DMS53 (cell line): ENCODE results near the gene SLC27A4.

Experiments
- DNase-seq: peaks from one replicate; lab custom pipeline; 2025; lab: John Stamatoyannopoulos, UW

The SLC27A4 gene

DNA sequence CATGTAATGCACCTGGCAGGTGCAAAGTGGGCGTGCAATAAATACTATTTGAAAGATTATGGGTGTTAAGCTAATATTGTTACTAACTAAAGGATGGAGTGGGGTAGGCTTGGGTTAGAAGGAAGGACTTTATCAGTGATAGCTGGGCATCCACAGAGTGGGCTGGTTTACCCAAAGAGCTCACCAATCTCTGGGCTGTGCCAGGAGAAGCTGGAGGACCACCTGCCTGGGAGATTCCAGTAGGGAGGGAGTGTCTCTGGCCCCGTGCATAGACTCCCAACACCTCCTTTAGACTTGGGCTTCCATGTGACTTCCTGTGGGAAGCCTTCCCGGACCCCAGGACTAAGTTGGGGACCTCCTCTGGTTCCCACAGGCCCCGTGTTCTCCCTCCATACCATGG is 25.2 kb downstream of the SLC27A4 start:
- no peak for DNase-seq

DNA sequence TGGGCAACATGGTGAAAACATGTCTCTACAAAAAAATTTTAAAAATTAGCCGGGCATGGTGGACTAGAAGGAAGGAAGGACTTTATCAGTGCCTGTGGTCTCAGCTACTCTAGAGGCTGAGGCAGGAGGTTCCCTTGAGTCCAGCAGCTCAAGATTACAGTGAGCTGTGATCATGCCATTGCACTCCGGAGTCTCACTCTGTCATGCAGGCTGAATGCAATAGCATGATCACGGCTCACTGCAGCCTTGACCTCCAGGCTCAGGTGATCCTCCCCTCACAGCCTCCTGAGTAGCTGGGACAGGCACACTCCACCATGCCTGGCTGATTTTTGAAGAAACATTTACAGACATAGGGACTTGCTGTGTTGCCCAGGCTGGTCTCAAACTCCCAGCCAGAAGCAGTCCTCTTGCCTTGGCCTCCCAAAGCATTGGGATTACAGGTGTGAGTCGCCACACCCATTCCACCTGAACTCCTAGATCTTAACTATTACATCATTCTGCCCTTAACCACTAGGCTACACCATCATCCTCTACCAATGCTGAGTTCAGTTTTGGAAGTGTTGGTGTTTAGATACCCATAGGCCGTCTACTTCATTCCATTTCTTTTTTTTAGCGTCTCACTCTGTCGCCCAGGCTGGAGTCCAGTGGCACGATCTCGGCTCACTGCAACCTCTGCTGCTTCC is 28.8 kb downstream of the SLC27A4 start:
- DNase-seq, result no peak

DNA sequence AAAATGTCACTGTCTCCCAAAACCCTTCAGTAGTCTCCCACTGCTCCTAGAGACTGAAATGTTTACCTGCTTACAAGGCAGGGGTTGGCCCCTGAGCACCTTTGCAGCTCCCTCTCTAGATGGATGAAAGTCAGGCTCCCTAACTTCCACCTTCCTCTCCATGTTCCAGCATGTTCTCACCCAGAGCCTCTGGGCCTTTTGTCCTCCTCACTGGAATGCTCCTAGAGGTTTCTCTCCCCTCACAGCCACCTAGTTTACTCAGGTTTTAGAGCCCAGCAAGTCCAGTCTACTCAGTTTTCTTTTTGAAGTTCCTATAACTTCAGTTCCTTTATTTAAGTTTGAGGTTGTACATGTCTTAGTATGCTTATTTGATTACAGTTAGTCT is 30.0 kb downstream of the SLC27A4 start:
- DNase-seq, result peak; percentile 50

DNA sequence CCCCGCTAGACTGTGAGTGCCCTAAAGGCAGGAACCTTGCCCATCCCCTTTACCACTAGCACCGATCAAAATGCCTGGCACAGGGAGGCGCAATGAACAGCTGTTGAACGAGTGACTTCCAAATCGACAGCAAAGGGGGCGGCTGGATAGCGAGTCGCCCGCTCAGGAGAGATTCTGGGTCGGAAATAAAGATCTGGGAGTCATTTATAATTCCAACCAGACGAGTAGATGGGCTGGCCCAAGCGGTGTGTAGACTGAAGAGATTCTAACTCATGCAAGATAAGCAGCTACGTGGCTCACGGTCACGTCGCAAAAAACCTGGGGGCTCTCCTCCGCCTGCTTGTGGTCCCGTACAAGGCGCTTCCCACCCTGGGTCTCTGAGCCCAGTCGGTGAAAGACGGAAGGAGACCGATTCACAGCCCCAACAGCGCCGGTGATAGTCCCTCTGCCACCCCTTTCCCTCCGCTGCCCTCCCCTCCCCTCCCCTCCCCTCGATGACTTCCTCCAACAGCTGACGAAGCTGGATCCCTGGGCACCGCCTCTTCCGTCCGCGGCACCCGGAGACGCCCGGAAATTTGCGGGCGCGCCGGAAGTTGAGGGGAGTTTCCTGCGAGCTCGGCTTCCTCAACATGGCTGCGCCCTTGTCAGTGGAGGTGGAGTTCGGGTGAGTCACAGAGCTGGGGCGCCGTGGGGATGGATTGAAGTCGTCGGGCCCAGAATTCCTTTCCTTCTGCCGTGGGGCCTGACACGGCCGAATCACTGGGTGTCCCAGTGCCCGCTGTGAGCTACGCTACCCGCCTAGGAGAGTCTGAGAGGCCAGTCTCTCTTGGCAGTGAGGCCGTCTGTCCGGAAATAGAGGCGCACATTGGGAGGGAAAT is 30.7 kb downstream of the SLC27A4 start, which contains the start of gene URM1:
TSS of gene URM1 (plus strand) at position 623 of the 878 bp plus-strand sequence. CDS start at position 630, 7 bp downstream.
- DNase-seq, result peak; percentile 98

DNA sequence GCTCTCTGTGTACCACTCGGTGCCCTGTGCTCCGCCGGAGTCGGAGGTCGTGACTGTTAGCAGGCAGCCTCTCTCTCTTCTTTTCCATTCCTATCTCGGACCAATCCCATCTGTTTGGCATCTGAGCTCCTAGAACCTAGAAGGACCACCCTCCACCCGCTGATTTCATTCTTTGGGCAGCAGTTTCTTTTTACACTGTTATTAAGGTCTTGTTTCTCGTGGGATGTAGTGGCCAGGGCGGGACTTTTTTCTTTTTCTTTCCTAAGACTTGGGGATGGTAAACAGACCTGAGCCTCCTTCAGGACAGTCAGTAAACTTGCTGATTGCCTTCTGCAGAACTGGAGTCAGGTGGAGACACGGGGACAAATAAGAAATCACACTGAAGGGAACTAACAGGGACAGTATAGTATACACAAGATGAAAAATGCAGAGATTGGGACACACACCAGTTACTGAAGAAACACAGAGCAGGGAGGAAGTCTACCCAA is 31.3 kb downstream of the SLC27A4 start:
- DNase-seq, result no peak

DNA sequence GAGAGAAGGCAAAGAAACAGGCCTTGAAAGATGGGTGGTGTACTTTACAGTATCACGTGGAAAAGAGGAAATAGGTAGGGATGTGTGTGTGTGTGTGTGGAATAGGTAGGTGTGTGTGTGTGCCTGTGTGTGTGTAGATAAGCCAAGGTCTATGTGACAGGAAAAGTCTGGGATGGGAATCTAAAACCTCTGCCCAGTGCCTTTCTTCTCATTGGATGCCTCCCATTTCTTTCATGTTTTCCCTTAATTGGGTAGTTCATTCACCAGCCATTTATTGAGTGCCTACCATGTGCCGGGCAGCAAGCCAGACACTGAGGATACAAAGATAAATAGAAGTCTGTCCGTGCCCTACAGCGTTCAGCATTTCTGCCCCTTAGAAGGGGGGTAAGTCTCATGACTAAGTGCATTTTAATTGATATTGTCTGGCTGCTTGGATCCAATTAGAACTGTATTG is 31.9 kb downstream of the SLC27A4 start:
- peak; percentile 26 for DNase-seq

DNA sequence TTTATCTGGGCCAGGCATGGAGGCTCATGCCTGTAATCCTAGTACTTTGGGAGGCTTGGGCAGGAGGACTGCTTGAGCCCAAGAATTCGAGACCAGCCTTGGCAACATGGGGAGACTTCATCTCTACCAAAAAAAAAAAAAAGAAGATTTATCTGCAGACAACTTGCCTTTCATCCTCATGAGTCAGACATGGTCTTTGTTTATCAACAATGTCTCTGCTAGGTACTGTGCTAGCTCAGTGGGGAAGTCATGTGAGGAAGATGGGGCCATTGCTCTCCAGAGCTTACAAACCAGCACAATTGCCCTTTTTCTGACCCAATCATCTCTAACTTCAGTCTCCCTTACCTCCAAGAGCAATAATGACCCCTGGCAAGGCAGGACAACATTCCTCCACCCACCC is 32.5 kb downstream of the SLC27A4 start:
- no peak for DNase-seq

DNA sequence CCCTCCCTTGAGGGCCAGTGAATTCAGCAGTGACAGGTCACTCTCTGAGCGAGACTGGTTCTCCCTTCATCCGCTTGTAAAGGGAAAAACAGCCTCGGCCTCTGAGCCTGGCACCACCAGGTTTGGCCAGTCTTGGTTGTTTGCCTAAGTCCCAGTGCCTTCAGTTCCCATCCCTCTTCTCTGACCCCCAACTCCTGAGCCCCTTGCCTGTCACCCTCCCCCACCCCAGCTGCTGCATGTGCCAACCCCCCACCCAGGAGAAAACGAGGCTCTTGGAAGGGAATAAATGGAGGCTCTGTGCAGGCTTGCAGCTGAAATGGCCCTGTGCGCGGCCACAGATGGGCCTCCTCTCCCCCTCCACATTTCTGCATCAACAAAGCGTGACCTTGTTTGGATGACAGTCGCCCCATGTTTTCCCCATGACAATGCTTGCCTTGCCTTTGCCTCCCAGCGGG is 33.9 kb downstream of the SLC27A4 start:
- DNase-seq, result no peak

DNA sequence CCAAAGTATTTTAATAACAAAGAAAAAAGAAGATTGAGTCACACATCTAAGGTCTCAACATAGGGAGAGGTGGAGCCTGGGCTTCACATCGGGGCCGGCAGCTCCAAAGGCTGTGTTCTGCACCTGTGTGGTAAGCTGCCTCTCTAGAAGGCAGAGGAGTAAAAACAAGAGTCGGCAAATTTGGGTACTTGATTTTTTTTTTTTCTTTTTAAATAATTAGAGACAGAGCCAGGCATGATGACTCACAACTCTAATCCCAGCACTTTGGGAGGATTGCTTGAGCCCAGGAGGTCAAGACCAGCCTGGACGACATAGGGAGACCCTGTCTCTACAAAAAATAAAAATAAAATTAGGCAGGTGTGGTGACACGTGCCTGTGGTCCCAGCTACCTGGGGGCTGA is 35.5 kb downstream of the SLC27A4 start:
- DNase-seq, result no peak

DNA sequence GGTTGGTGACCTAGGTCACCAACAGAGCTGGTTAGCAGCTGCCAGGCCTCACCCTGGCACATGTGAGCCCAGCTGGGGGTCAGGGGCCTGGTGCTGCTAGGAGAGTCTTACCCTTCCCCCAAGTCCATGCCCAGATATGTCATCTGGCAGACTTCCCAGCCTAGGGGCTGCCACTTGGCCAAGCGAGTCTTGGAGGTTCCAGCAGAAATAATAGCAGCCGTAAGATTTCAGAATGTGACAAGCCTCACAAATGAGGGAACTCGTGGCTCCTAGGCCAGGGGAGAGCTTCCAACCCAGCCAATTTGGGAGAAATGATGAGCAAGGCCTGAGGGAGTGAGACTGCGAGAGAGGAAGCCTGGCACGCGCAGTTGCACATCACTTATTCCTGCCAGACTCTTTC is 41.9 kb downstream of the SLC27A4 start:
- no peak for DNase-seq

DNA sequence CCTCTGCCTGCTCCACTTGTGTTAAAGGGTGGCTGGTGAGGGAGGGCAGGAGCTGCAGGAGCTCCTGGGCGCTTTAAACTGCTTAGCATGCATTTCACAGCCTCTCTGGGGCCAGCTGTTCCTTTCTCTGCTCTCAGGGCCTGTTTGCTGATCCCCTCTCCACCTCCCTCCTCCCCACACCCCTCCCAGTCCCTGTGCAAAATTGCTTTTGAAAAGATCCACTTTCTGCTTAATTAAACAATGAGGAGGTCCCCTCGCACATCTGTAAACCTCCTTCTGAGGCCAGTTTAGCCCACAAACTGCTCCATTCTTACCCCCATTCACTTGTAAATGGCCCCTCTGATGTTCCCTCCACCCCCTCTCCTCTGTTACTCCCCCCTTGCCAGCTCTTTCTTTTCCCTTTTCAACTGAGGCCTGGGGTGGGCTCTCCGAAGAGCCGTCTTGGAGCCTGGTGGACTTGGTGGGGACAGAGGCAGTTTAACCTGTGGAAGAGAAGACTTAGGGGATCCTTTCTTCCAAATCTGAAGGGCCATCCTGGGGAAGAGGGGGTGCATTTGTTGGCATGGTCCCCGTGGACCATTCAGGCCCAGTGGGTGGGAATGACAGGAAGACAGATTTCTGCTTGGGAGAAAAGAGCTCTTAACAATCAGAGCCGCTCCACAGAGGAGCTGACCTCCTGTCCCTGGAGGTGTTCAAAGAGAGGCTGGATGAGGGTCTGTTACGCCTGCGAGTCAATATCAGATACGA is 42.9 kb downstream of the SLC27A4 start:
- no peak for DNase-seq

DNA sequence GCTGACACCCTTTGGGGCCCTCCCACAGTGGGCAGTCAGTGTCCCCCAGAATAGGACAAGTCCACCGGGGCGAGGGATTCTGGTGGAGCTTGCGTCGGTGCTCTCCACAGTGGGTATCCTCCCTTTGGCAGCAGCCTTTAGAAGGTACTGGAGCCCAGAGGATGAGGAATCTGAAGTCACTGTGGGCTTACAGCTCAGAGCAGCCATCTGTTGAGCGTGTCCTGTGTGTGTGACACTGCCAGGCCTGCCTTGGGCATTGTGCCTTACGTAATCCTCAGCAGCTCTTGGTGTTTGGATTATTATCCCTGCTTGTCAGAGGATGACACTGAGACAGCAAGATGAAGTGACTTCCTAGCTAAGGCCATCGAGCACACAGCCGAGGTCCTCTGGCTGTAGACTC is 43.5 kb downstream of the SLC27A4 start:
- no peak for DNase-seq

DNA sequence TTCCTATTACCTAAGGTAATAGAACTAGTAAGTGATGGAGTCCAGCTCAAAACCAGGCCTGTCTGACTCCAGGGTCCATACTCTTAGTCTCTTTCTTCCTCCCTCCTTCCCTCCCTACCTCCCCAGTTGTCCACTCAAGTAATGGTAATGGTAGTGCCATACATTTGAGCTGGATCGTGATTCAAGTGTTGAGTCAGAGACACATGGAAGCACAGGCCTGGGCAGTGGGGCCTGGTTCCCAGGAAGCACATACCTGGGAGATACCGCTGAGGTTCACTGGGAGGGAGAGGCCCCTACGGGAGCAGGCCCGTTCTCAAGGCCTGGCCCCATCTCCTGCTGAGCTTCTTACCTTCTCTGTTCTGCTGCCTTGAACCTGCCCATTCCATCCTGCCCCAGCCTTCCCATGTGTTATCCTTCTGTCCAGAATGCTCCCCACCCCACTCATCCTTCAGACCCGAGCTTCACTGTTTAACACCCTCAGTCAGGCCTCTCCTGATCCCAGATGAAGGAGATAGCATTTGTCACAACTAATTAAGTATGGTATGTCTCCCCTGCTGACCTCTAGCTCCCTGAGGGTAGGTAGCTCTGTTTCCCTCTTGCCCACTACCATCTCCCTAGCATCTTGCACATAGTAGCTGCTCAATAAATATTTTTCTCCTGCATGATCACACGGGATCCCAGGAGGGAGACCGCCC is 44.6 kb downstream of the SLC27A4 start:
- DNase-seq, result no peak

DNA sequence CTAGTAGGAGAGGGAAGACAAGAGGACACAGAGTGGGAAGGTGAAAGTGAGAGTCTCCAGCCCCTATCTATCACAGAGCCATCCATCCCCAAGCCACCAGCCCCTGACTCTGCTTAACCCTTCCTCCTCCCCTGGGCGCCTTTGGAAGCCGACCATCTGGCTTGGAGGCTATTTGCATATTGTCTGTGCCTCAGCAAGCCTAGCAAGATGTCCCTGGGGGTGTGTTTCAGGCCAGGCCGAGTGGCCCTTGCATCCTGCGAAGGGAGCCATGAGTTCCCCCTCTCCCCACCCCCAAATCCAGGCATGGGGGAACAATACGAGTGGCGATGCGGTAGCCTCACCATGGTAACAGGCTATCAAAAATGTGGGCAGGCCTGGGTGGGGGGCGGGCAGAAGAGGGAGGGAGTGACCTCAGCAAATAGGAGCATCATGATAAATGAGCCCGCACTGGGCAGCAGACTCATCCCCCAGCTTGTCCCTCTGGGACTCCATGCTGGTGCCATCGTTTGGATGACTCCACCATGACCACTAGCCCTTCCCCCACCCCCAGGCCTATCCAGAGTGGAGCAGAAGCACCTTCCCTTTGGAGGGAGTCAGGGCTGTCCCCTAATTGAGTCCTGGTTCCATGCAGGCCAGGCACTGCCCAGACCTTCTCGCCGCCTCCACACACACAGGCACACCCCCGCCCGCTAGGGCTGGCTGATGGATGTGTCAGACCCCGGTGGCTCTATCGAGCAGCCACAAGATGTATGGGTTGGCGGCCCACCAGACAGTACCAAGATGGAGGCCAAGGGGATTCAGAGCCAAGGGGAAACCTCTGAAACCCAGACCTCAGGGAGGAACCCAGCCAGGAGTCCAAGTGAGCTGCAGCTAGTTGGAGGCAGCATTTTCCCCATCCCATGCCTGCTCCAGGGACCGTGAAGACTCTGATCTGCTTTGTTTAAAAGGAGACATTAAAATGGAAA is 45.5 kb downstream of the SLC27A4 start:
- no peak for DNase-seq

DNA sequence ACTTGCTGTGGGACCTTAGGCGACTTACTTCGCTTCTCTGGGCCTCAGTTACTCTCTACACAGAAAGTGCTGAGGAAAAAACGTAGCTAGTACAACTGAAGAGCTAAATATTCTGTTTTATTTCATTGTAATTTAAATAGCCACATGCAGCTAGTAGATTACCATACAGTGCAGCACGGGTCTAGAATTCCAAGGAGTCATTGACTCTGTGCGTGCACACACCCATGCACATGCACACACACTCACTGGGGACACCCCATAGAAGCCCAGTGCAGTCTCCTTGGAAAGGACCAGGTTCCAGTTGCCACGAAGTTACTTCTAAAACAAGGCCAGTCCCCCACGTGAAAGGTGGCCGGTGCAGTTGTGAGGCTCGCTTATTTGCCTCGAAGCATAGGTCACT is 47.8 kb downstream of the SLC27A4 start:
- DNase-seq, result no peak

DNA sequence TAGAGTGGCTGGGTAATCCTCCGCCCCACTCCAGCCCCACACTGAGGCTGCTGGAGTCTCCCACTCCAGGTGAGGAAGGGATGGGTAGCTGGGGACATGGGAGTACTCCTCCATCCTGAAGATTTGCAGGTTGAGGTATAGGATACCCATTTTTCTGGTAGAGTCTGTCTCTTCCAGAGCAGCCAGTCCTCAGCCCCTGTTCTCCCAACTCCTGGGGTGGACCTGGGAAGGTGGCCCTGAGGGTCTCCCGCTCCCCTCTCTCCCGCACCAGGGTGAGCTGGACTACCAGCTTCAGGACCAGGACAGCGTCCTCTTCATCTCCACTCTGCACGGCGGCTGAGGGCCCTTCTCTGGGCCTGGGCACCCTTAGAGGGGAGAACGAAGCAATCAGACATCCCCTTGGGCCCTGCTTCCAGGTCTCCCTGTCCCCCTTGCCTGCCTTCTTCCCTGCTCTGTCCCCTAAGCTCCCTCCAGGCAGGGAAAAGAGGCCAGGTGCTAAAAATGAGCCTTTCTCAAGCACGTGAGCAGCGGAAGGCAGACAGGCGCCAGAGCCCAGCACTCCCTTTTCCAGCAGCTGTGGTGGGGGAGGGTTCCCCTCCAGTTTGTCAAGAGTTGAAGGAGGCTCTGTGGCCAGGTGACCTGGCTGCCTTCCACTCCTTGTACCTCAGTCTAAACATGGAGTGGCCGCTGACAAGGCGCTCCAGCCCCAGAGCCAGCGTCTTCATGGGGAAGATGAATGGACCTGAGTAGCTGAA is 49.2 kb downstream of the SLC27A4 start:
- DNase-seq, result peak; percentile 78

DNA sequence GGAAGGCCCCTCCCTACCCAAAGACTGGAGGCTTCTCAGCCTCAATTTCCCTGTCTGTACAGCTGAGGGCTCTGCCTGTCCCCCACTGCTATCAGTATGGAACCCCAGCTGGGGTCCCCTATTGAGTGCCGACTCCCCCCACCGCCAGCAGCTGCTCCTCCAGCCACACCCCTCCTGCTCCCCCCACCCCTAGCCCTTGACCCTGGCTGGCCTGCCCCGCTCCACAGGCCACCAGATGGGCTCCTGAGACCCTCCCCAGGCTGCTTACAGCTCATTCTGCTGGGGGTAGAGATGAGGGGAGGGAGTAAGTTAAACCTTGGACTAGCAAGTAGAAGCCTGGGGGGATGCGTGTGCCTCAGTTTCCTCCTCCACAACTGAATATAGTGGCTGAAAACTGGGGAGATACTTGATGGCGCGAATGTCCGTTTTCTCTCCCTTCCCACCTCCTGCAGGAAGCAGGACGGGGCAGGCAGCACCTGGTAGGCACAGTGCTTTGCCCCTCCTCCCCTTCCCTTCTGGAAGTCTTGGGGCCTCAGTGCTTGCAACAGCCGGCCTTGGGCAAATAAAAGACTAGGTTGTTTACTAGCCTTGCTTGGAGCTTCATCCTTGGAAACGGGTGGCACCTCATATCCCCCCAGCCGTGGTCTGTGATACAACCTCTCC is 50.0 kb downstream of the SLC27A4 start:
- no peak for DNase-seq

DNA sequence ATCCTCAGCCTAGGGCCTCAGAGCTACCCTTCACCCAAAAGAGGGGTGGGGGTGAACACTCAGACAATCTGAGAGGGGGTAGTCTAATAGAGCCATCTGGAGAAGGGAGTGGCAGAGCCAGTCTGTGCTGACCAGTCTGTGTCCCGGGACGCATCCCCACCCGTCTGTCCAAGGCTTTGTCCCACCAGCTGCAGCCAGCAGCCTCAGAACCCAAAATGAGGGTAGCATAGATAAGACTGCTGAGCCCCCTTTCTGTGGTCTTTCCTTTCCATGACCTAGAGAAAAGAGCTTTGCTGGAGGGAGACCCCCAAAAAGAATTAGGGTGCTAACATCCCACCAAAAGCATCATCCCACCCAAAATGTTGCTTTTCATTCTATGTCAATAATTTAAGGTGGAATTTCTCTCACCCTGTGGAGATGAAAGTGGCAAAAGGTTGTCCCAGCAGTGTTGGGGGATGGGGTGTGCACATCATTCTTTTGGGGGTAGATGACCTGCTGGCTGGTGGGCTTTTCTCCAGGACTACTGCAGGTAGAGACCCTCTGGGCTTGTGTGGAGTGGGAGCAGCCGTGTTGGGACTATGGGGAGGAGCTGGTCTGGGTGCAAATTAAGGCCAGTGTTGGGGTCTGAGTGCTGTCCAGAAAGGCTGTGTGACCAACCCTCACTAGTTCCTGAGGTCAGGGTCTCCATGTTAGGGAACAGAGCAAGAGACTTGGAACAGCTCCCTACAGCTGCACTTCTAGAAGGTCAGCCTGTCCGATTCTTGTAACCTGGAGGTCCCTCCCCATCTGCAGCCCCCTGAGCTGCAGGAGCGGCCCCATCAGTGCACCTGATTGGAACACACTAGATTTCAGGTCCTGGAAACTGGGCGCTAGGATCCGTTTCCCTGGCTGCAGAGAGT is 50.7 kb downstream of the SLC27A4 start:
- no peak for DNase-seq
